ENCODE results near the gene L3MBTL1.
"Not testable (repeated sequence)": the region's sequence is repeated elsewhere in the genome, so short reads cannot be mapped to it uniquely, and the experiment has no call there.

Gene L3MBTL1

DNA sequence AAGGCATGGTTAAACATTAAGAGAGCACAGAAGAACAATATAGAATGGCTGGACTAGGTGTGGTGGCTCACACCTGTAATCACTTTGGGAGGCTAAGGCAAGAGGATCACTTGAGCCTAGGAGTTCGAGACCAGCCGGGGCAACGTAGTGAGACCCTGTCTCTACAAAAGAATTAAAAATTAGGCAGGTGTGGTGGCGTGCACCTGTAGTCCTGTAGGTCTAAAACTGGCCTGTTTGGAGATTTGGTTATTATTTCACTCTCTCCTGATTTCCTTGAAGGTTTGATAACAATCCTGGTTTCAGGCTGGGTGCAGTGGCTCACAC is 34.2 kb upstream of the L3MBTL1 start:
- H3K27ac ChIP-seq, result no peak overlapping the region
- TF ChIP-seq, protein P1, sequence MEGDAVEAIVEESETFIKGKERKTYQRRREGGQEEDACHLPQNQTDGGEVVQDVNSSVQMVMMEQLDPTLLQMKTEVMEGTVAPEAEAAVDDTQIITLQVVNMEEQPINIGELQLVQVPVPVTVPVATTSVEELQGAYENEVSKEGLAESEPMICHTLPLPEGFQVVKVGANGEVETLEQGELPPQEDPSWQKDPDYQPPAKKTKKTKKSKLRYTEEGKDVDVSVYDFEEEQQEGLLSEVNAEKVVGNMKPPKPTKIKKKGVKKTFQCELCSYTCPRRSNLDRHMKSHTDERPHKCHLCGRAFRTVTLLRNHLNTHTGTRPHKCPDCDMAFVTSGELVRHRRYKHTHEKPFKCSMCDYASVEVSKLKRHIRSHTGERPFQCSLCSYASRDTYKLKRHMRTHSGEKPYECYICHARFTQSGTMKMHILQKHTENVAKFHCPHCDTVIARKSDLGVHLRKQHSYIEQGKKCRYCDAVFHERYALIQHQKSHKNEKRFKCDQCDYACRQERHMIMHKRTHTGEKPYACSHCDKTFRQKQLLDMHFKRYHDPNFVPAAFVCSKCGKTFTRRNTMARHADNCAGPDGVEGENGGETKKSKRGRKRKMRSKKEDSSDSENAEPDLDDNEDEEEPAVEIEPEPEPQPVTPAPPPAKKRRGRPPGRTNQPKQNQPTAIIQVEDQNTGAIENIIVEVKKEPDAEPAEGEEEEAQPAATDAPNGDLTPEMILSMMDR (conservative IDR thresholded peaks at IDR 0.05), result no peak

DNA sequence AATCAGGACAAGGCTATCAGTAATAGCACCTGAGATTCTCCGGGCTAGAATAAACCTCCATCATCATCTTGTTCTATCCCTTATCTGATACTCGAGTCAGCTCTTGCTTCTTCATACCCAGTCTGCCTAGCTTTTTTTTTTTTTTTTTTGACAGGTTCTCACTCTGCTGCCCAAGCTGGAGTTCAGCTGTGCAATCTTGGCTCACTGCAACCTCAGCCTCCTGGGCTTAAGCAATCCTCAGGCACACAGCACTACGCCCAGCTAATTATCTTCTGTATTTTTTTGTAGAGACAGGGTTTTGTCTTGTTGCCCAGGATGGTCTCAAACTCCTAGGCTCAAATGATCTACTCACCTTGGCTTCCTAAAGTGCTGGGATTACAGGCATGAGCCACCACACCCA is 30.3 kb upstream of the L3MBTL1 start:
- H3K27ac ChIP-seq, result no peak overlapping the region

GRCh38 chr20:43477619-43478018 is 29.9 kb upstream of the L3MBTL1 start:
- TF ChIP-seq, protein P1 (conservative IDR thresholded peaks at IDR 0.05), result no peak
- no peak overlapping the region for H3K27ac ChIP-seq

More for the DNA sequence above, 30.3 kb upstream of the L3MBTL1 start:
- TF ChIP-seq, protein P1 (conservative IDR thresholded peaks at IDR 0.05), result no peak

DNA sequence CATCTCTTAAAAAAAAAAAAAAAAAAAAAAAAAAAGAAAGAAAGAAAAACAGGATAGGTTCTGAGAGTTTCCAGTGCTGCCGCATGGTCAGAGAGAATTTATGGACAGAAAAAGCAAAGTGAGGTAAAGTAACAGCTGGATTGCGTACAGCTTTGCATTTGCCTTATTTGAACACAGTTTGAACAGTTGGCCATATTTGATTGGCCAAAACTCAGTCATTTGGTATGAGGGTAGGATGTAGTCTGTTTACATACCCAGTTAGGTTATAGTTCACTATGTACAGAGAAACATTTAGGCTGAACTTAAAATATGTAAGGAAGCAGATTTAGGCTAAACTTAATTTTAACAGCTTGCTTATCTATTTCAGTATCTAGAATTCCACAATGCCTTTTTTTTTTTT is 17.5 kb upstream of the L3MBTL1 start:
- H3K27ac ChIP-seq, result no peak overlapping the region
- TF ChIP-seq, protein P1 (conservative IDR thresholded peaks at IDR 0.05), result no peak

- H3K27ac ChIP-seq, result no peak overlapping the region
- TF ChIP-seq, protein P1 (conservative IDR thresholded peaks at IDR 0.05), result no peak
Observed at GRCh38 chr20:43492101-43492500, 15.4 kb upstream of the L3MBTL1 start.

DNA sequence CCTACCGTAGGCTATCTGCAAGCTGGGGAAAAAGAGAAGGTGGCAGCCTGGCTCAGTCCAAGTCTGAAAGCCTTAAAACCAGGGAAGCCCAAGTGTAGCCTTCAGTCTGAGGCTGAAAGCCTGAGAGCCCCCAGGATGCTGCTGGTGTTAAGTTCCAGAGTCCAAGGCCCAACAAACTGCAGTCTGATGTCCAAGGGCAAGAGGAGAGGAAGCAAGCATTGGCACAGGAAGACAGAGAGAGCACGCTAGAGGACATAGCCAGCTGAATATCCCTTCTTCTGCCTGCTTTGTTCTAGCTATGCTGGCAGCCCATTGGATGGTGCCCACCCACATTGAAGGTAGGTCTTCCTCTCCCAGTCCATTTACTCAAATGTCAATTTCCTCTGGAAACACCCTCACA is 12.1 kb upstream of the L3MBTL1 start:
- H3K27ac ChIP-seq, result no peak overlapping the region
- TF ChIP-seq, protein P1 (conservative IDR thresholded peaks at IDR 0.05), result no peak

GRCh38 chr20:43502021-43502420 is 5.5 kb upstream of the L3MBTL1 start:
- H3K27ac ChIP-seq, result not testable (repeated sequence)

GRCh38 chr20:43506238-43506637 is 1.3 kb upstream of the L3MBTL1 start:
- TF ChIP-seq, protein P1 (conservative IDR thresholded peaks at IDR 0.05), result no peak
- no peak overlapping the region for H3K27ac ChIP-seq
